ENCODE results near the gene KCNJ14. TPM values are rescaled to one million over a fixed set of nuclear protein-coding genes. Genes with fewer than 3 reads are reported as not detected.

KCNJ14 gene
- total RNA-seq, 1 experiment from 2014 or later = 1.4 TPM

DNA sequence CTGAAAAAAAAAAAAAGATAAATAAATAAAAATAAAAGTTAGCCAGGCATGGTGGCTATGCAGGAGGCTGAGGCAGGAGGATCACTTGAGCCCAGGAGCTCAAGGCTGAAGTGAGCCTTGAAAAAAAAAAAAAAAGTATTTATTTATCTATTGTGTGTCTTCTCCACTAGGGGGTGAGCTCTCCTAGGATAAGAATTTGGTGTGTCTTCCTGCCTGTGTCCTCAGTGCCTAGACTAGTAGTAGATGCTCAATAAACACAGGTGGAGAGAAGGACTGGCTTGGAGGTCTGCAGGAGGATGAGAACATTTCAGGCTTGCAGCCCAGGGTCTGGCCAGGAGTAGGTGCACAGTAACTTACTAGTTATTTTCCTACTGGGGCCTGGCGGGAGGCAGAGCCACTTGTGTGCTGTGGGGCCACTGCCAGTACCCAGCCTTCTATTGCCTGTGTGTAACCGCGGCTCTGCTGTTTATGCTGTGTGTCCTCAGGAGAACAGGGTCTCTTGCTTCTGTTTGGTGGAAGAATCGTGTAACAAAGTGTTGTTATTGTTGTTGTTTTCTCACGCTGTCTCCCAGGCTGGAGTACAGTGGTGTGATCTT lies 50.9 kb downstream of the KCNJ14 start:
- Histone ChIP-seq H3K79me2 (ENCODE audit: low read length) (no peaks in the 10 kb centered on the region), H3K9me2 (replicated peaks; ENCODE audit: low read length) (no peaks in the 10 kb centered on the region), H2AFZ (ENCODE audit: low read length) (no peak overlapping the region), H3K27ac (ENCODE audit: low read length) (no peak overlapping the region), H3K9ac (ENCODE audit: low read length) (no peak overlapping the region), H3K4me3 (ENCODE audit: low read length) (no peak overlapping the region), H3K4me2 (ENCODE audit: low read length) (no peak overlapping the region), H3F3A (ENCODE audit: low read length, unreplicated experiment) (no peaks in the 10 kb centered on the region), H3K27me3 (ENCODE audit: low read length) (no peaks in the 10 kb centered on the region), H4K20me1 (ENCODE audit: low read length) (no peaks in the 10 kb centered on the region), H3K9me3 (ENCODE audit: low read length) (no peaks in the 10 kb centered on the region), H3K4me1 (ENCODE audit: insufficient read depth, low read length) (peaks cover 6% of the 10 kb centered on the region), H3K36me3 (ENCODE audit: low read depth, low read length) (no peaks in the 10 kb centered on the region)
- peak; percentile 50 for DNase-seq
- POLR2A ChIA-PET (ENCODE audit: unreplicated experiment) = interaction anchor here (0.6 kb wide), 2 partner anchors 13 to 83 kb away, joined by 3 to 6 read pairs; no protein-coding TSS in a partner anchor
- intact Hi-C loops (cut with micrococcal nuclease) = no loop called here
- no peak for TF ChIP-seq EZH2 (IDR thresholded peaks at IDR 0.05; ENCODE audit: low read length, unreplicated experiment)
- TF ChIP-seq, protein P1, sequence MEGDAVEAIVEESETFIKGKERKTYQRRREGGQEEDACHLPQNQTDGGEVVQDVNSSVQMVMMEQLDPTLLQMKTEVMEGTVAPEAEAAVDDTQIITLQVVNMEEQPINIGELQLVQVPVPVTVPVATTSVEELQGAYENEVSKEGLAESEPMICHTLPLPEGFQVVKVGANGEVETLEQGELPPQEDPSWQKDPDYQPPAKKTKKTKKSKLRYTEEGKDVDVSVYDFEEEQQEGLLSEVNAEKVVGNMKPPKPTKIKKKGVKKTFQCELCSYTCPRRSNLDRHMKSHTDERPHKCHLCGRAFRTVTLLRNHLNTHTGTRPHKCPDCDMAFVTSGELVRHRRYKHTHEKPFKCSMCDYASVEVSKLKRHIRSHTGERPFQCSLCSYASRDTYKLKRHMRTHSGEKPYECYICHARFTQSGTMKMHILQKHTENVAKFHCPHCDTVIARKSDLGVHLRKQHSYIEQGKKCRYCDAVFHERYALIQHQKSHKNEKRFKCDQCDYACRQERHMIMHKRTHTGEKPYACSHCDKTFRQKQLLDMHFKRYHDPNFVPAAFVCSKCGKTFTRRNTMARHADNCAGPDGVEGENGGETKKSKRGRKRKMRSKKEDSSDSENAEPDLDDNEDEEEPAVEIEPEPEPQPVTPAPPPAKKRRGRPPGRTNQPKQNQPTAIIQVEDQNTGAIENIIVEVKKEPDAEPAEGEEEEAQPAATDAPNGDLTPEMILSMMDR (conservative IDR thresholded peaks at IDR 0.05; ENCODE audit: low read depth, low read length) = peak; percentile 62
- ATAC-seq = no peak
- CTCF ChIA-PET = interaction anchor here (0.6 to 1.3 kb wide), 14 partner anchors 14 to 260 kb away, joined by 4 to 50 read pairs (median 6); partner anchors contain the start of gene KDELR1
- BruUV-seq (replicated peaks) = no TSS peak

DNA sequence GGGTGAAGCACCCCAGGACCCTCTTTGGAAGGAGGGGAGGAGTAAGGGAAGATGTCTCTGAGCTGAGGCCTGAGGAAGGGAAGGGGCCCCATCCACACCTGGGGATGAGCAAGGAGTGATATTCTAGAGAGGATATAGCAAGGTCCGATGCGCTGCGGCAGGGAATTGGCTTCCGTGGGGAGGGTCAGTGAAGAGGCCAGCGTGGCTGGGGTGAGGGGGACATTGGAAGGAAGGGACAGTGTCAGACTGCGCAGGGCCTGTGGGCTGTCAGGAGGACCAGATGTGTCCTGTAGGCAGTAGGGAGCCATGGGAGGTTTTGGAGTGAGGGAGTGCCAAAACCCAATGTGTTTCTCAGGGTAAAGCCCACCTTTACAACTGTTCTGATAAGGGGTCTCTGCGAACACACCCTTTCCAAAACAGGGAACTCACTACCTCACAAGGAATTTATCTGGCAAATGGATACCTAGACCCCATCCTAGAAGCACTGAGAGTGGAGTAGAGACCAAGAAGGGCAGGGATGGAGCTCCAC lies 52.6 kb downstream of the KCNJ14 start:
- POLR2A ChIA-PET (ENCODE audit: unreplicated experiment) = no interaction called here
- H3K36me3 ChIP-seq (ENCODE audit: low read depth, low read length) = no peaks in the 10 kb centered on the region
- intact Hi-C loops (cut with micrococcal nuclease) = no loop called here

More for the DNA sequence above, 52.6 kb downstream of the KCNJ14 start:
- Histone ChIP-seq H3K4me3 (ENCODE audit: low read length) (no peak overlapping the region), H3K27ac (ENCODE audit: low read length) (no peak overlapping the region), H3K79me2 (ENCODE audit: low read length) (no peaks in the 10 kb centered on the region), H3K4me2 (ENCODE audit: low read length) (no peak overlapping the region), H2AFZ (ENCODE audit: low read length) (no peak overlapping the region), H3K9me3 (ENCODE audit: low read length) (no peaks in the 10 kb centered on the region), H4K20me1 (ENCODE audit: low read length) (no peaks in the 10 kb centered on the region), H3K9me2 (replicated peaks; ENCODE audit: low read length) (no peaks in the 10 kb centered on the region), H3F3A (ENCODE audit: low read length, unreplicated experiment) (no peaks in the 10 kb centered on the region), H3K9ac (ENCODE audit: low read length) (no peak overlapping the region), H3K4me1 (ENCODE audit: insufficient read depth, low read length) (no peaks in the 10 kb centered on the region), H3K27me3 (ENCODE audit: low read length) (no peaks in the 10 kb centered on the region)
- TF ChIP-seq EZH2phosphoT487 (IDR thresholded peaks at IDR 0.05; ENCODE audit: borderline replicate concordance, low read length) (no peak), EZH2 (IDR thresholded peaks at IDR 0.05; ENCODE audit: low read length, unreplicated experiment) (no peak)
- TF ChIP-seq, protein P1 (conservative IDR thresholded peaks at IDR 0.05; ENCODE audit: low read depth, low read length) = no peak
- DNase-seq (no peak), ATAC-seq (no peak)
- BruUV-seq (replicated peaks) = no TSS peak
- CTCF ChIA-PET = interaction anchor here (1.2 kb wide), 1 partner anchor 76 kb away, joined by 4 read pairs; no protein-coding TSS in a partner anchor

Data from PC-3 (cell line).